Endothelial cell of umbilical vein (primary cell): Measurements from ENCODE around the gene NFKBIL1. TPM values are rescaled to one million over a fixed set of nuclear protein-coding genes. Genes with fewer than 3 reads are reported as not detected.

Experiments
- BruUV-seq: library from RNA; stranded (reverse); fragments of 400-500 nt; replicated peaks from 2 replicates; lab custom pipeline; 2021; lab: Mats Ljungman, UMichigan
- CTCF ChIA-PET: fragments of 300-600, 350-600 bp; sonication (Branson Sonifier 250); formaldehyde crosslinking; loops from one replicate; lab custom pipeline; 2021; ENCODE audit warnings: antibody characterized with exemption, inconsistent platforms; lab: Charles Lee
- POLR2A ChIA-PET: fragments of 300-600, 350-600 bp; sonication (Branson Sonifier 250); formaldehyde crosslinking; loops from one replicate; lab custom pipeline; 2021; ENCODE audit warnings: antibody characterized with exemption, inconsistent platforms; lab: Charles Lee
- DNase-seq: peaks from one replicate; pipeline ENCODE4 v3.0.0-alpha.2; 2011; ENCODE audit warnings: low read depth, low spot score
- FAIRE-seq: peaks from 2 replicates; lab custom pipeline; 2011; peaks lifted over from hg19 to GRCh38; lab: Jason Lieb, UNC
- H2AFZ ChIP-seq: 2 replicates; pipeline ENCODE4 v1.6.0; 2012; ENCODE audit warnings: low read depth, low read length, control low read depth, inconsistent platforms
- H3K27ac ChIP-seq: 2 replicates; pipeline ENCODE4 v1.5.1; 2011; ENCODE audit warnings: low read depth, mild to moderate bottlenecking, control low read depth, low read length, moderate library complexity; ENCODE audit not compliant: insufficient read depth
- H3K27me3 ChIP-seq, 2 experiments: 2 replicates each; pipeline versions ENCODE4 v1.6.0 to v1.6.1; 2011; ENCODE audit warnings: low read length in 2 of 2, mixed read lengths in 1 of 2; ENCODE audit not compliant: control insufficient read depth in 2 of 2, insufficient read depth in 2 of 2
- H3K36me3 ChIP-seq, 2 experiments: 2 replicates in 1 of 2; 3 replicates in 1 of 2; pipeline ENCODE4 v1.5.1; 2011; ENCODE audit warnings: low read length in 2 of 2, mild to moderate bottlenecking in 1 of 2, moderate library complexity in 1 of 2; ENCODE audit not compliant: control insufficient read depth in 2 of 2, insufficient read depth in 2 of 2; ENCODE audit errors: extremely low read depth in 1 of 2
- H3K4me1 ChIP-seq: 3 replicates; pipeline ENCODE4 v1.5.1; 2011; ENCODE audit warnings: mild to moderate bottlenecking, low read length; ENCODE audit not compliant: control insufficient read depth, insufficient read depth; ENCODE audit errors: extremely low read depth
- H3K4me2 ChIP-seq: 2 replicates; pipeline ENCODE4 v1.6.1; 2011; ENCODE audit warnings: low read length, control low read depth, mixed read lengths; ENCODE audit not compliant: insufficient read depth
- H3K4me3 ChIP-seq, 3 experiments: fragments of 200-600 bp in 1 of 3; sonication (generic), shearing (Covaris generic) in 1 of 3; replicated peaks in 1 of 3; 2 replicates each; pipeline ENCODE4 v1.5.1; 2011 to 2016; ENCODE audit warnings: control low read depth in 3 of 3, low read length in 3 of 3, mild to moderate bottlenecking in 2 of 3, inconsistent platforms in 1 of 3, low read depth in 1 of 3, moderate library complexity in 1 of 3; ENCODE audit not compliant: insufficient read depth in 1 of 3
- H3K79me2 ChIP-seq: 2 replicates; pipeline ENCODE4 v1.6.0; 2012; ENCODE audit warnings: low read length, inconsistent platforms; ENCODE audit not compliant: control insufficient read depth, insufficient read depth
- H3K9ac ChIP-seq: replicated peaks from 2 replicates; pipeline ENCODE3; 2011; ENCODE audit warnings: low read length, control low read depth; ENCODE audit not compliant: insufficient read depth; ENCODE audit errors: extremely low read depth
- H3K9me1 ChIP-seq: replicated peaks from 3 replicates; pipeline ENCODE4 v1.6.0; 2011; ENCODE audit warnings: mild to moderate bottlenecking, low read length; ENCODE audit not compliant: control insufficient read depth, insufficient read depth; ENCODE audit errors: extremely low read depth
- H3K9me3 ChIP-seq: replicated peaks from 2 replicates; pipeline ENCODE4 v1.5.1; 2012; ENCODE audit warnings: low read length, inconsistent platforms; ENCODE audit not compliant: control insufficient read depth, insufficient read depth
- H4K20me1 ChIP-seq: replicated peaks from 2 replicates; pipeline ENCODE3; 2011; ENCODE audit warnings: mild to moderate bottlenecking, low read length; ENCODE audit not compliant: control insufficient read depth, insufficient read depth; ENCODE audit errors: extremely low read depth
- EZH2 ChIP-seq: IDR thresholded peaks from 2 replicates; pipeline ENCODE4 v1.6.1; 2012; ENCODE audit warnings: borderline replicate concordance, low read depth, mild to moderate bottlenecking, moderate library complexity, low read length, inconsistent platforms; ENCODE audit not compliant: severe bottlenecking
- FOS ChIP-seq: IDR thresholded peaks from 2 replicates; pipeline ENCODE4 v1.6.1; 2011; ENCODE audit warnings: mild to moderate bottlenecking, low read length, moderate library complexity, borderline replicate concordance; ENCODE audit not compliant: insufficient read depth
- GATA2 ChIP-seq: IDR thresholded peaks from 2 replicates; pipeline ENCODE4 v1.7.0; 2011; ENCODE audit warnings: low read depth, mild to moderate bottlenecking, moderate library complexity, mixed read lengths, low read length; ENCODE audit not compliant: insufficient read length, insufficient read depth
- JUN ChIP-seq: IDR thresholded peaks from 2 replicates; pipeline ENCODE4 v1.6.1; 2011; ENCODE audit warnings: borderline replicate concordance, low read depth; ENCODE audit not compliant: insufficient read length, insufficient read depth
- MAX ChIP-seq: IDR thresholded peaks from 2 replicates; pipeline ENCODE4 v1.6.1; 2011; ENCODE audit not compliant: insufficient read depth, insufficient read length
- MYC ChIP-seq: IDR thresholded peaks from one replicate; pipeline ENCODE4 v1.6.1; 2011; ENCODE audit warnings: mild to moderate bottlenecking, low read depth, low read length
- POLR2A ChIP-seq: IDR thresholded peaks from 2 replicates; pipeline ENCODE4 v1.6.1; 2012; ENCODE audit warnings: low read depth, mild to moderate bottlenecking, control low read depth, low read length
- POLR2AphosphoS5 ChIP-seq: IDR thresholded peaks from 2 replicates; pipeline ENCODE4 v1.6.1; 2012; ENCODE audit warnings: low read depth, mild to moderate bottlenecking, control low read depth, low read length, moderate library complexity; ENCODE audit not compliant: insufficient read depth
- dilution Hi-C: fragments of 300-500 bp; cut with MboI; formaldehyde crosslinking; loops from one replicate; pipeline ENCODE4 v1.15.0; 2019; ENCODE audit warnings: low sequenced_read_pairs; ENCODE audit not compliant: extremely low pct_ligation_motif_present
- intact Hi-C: fragments of 100-400 bp; cut with micrococcal nuclease; formaldehyde crosslinking; loops from one replicate; pipeline ENCODE4 v1.10.0; 2022
- polyA plus RNA-seq, 4 experiments: library from polyadenylated mRNA; depleted of rRNA in 3 of 4; stranded (reverse) in 3 of 4; unstranded in 1 of 4; fragments of >200 nt; gene quantifications; 2 replicates each; pipeline versions ENCODE4 v1.2.1 to v1.2.3, GENCODE V29; 2011 to 2012; ENCODE audit warnings: missing spikeins in 1 of 4
- total RNA-seq: library from RNA; stranded (reverse); gene quantifications from 2 replicates; pipeline ENCODE4 v1.2.3, GENCODE V29; 2021

The NFKBIL1 gene
- total and polyA plus RNA-seq, 2 donors (not counting 3 experiments of a cell fraction or from before 2014, with no cell fraction given) = 9.9 to 15.5 TPM

- H3K4me1 ChIP-seq = no peaks in the 10 kb centered on the region
- intact Hi-C loops = no loop called here
- H3K4me2 ChIP-seq = no peak overlapping the region
- no TSS peak for BruUV-seq
- ChIA-PET POLR2A (interaction anchor here (1.6 kb wide), 1 partner anchor 7 kb away, joined by 5 read pairs; no protein-coding TSS in a partner anchor), CTCF (interaction anchor here (17.0 to 32.6 kb wide), 2 partner anchors 8 to 32 kb away, joined by 286 to 1517 read pairs; partner anchors contain the start of genes ATP6V1G2, DDX39B, NCR3 and NFKBIL1)
- H3K9ac ChIP-seq = no peak overlapping the region
- H3K9me1 ChIP-seq = no peaks in the 10 kb centered on the region
- no peaks in the 10 kb centered on the region for H3K27me3 ChIP-seq
- dilution Hi-C loops = no loop called here
- peak overlapping the region; percentile 15 for H2AFZ ChIP-seq
- no peak overlapping the region for H3K4me3 ChIP-seq
- H3K79me2 ChIP-seq = no peaks in the 10 kb centered on the region
- no peak for FAIRE-seq
- TF ChIP-seq EZH2 (no peak), JUN (no peak), POLR2A (no peak), MAX (no peak), GATA2 (no peak), MYC (no peak), POLR2AphosphoS5 (no peak), FOS (no peak)
- DNase-seq = no peak
- H4K20me1 ChIP-seq = no peaks in the 10 kb centered on the region
- H3K27ac ChIP-seq = no peak overlapping the region
- no peaks in the 10 kb centered on the region for H3K9me3 ChIP-seq
- H3K36me3 ChIP-seq = no peaks in the 10 kb centered on the region
Measured at GRCh38 chr6:31587791-31588777, 40.7 kb downstream of the NFKBIL1 start.
